Hematopoietic multipotent progenitor cell treated with erythropoietin and hydrocortisone succinate and interleukin-3 and kit ligand, for 17 days (in vitro differentiated cells): Measurements from ENCODE around the gene SNAPC4.
A peak's percentile ranks its signal among the peaks of the same experiment; 100 is the strongest.
"Not testable (repeated sequence)": the region's sequence is repeated elsewhere in the genome, so short reads cannot be mapped to it uniquely, and the experiment has no call there.

Experiments
- DNase-seq: peaks from one replicate; pipeline ENCODE4 v3.0.0-alpha.2; 2015; ENCODE audit warnings: low spot score

Gene SNAPC4

GRCh38 chr9:136410500-136411287, 10.7 kb upstream of the SNAPC4 start, which contains the start of the genes ENTR1 and PMPCA:
Gene ENTR1, minus strand, starts transcription at chr9:136410614. Its CDS starts 217 bp downstream, at chr9:136410397.
Gene PMPCA, plus strand, starts transcription at chr9:136410658. Its CDS starts 11 bp downstream, at chr9:136410669.
- DNase-seq: peak; percentile 93

DNA sequence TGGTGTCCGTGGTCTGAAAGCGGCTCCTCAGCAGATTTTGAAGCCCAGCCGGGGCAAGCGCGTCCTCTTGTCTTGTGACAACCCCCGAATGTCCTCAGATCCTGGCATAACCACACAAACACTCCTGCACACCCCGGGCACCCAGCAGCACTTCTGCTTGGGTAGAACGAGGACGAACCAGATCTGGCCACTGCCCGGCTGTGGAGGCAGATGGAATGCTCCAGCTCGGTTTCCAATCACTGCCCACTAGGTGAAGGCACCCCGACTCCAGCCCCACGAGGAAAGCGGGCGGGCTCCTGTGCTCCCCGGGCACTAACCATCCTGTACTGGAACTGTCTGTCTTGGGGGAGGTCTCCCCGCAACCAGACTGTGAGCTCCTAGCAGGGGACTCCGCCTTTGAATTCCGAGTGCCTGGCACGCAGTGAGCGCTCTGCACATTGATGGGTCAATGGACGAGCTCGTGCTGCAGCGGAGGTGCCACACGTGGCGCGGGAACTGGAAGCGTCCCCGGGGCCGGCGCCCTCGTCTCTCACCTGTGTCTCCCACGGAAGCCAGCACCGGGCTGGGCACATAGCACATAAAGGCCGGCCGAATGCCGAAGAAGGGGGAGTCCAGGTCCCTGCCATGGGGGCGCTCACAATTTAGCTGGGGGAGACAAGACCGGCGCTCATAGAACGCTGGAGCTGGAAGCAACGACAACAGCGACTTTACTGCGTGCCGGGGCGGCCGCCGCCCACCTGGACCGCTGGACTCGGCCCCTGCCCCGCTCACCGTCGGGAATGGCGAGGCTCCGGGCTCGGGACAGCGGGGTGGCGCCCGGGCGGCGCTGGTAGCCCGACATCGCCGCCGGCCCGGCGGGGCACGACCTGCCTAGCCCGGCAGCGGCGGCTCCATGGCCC, 9.8 kb upstream of the SNAPC4 start:
- peak; percentile 7 for DNase-seq

DNA sequence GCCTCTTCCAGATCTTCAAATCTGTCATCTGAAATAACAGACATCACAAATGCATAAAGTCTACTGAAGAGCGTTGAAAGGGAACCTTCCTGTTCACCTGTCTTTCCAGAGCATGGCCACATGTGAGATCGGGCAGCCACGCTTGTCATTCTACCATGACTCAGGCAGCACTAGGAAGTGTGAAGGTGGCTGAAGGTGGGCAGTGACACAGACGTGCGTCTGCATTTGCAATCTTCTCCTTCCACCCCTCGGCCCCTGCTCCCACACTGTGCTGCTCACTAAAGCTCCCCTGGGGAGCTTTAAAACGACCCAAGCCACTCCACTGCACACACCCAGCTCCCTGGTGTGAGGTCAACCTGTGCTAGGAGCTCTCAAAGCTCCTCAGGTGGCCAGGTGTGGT, 7.9 kb upstream of the SNAPC4 start:
- no peak for DNase-seq

- DNase-seq: not testable (repeated sequence)
Measured at GRCh38 chr9:136407061-136407460, 7.1 kb upstream of the SNAPC4 start.

DNA sequence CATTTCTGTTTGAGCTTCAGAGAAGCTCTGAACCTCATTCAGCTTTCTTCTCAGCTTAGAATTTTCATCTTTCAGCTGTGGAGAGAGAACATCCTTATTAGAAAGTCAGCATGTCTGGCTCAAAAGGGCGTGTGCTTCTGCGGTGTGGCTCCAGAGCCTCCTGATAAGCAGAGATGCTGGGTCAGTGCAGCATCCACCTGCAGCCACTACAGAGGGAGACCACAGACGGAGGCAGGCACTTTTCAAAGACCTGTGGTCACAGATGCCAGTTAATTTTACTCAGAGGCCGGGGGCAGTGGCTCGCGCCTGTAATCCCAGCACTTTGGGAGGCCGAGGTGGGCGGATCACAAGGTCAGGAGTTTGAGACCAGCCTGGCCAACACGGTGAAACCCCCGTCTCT, 5.9 kb upstream of the SNAPC4 start:
- not testable (repeated sequence) for DNase-seq

- DNase-seq: no peak
Measured at GRCh38 chr9:136405481-136405880, 5.5 kb upstream of the SNAPC4 start.

DNA sequence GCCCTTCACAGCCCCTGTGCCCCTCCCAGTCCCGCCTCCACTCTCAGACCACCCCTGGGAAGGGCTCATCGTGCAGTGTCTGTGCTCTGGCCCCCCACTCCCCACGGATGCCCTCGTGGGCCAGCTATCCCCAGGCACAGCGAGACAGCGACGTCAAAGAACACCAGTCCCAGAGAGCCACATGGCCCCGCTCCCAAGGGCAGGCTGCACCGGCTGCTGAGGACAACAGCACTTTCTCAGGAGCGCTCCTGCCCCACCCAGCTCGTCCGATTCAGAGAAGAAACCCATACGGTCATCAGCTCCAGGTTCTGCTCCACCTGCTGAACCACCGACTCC, 4.8 kb upstream of the SNAPC4 start:
- DNase-seq: no peak

DNA sequence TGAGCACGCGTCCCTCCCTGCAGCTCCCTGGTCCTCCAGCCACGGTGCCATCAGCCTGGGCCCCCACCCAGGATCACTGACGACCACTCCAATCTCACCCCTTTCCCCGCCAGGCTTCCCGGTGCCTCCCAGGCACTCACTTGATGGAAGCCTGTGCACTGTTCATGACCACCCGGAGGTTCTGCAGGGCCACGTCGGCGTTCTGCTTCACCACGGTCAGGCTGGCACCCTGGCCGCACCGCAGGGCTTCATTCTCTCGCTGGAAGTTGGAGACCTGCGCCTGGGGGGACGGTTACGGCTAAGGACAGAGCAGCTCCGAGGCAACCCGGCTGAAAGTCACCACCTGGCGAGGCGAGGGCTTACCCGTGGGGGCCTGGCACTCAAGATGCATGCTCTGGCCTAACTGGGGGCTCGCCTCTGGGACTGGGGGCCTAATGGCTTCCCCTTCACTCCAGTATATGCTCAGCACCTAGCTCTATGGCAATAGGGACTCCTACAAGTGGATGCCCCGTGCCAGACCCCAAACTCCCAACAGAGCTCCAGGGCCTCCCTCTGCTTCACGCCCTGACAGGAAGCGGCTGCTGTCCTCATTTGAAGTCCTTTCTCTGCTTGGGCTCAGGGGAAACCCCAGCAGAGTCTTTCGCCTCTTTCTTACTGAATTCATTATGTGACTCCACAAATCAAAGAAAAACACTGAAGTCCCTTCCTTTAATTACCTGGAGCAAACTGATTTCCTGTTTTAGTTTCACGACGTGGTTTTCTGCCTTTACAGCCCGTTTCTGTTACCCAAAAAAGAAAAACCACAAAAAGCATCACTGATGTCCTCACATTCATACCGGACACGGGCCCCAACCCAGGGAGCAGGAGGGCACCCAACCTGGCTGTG, 4.2 kb upstream of the SNAPC4 start:
- no peak for DNase-seq

DNA sequence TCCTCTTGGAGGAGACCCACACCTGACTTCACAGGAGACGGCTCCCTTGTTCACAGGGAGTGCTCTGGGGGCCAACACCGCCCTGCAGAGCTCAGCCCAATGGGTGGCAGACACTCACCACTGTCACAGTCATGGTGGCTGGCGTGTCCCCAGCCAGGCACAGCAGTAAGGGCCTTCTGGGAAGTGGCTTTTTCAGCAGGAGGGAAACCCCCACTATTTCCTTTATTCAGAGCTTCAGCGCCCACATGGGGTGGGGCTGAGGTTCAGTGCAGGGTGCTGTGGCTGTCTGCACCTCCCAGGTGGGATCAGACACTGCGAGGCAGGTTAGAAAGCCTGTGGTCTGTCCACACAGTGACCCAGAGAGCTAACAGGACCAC, 3.6 kb upstream of the SNAPC4 start:
- DNase-seq: no peak

DNA sequence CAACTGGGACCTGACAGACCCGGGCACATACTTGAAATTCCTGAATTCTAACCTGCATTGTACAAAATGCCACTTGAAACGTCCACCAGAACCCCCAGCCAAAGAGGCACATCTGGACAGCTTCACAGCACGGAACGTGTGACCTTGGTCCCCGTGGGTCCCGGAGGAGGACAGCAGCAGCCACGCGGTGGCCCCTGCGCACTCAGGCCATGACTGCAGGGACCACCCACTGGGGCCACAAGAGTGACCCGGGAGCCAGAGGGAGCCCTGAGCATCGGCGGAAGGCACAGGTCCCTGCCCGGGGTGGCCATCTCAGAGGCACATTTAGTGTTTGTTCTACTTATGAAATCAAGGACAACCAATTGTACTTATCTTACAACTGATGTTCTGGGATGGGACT, 2.1 kb upstream of the SNAPC4 start:
- DNase-seq: no peak

- no peak for DNase-seq
Measured at GRCh38 chr9:136401173-136401922, 1.4 kb upstream of the SNAPC4 start.

DNA sequence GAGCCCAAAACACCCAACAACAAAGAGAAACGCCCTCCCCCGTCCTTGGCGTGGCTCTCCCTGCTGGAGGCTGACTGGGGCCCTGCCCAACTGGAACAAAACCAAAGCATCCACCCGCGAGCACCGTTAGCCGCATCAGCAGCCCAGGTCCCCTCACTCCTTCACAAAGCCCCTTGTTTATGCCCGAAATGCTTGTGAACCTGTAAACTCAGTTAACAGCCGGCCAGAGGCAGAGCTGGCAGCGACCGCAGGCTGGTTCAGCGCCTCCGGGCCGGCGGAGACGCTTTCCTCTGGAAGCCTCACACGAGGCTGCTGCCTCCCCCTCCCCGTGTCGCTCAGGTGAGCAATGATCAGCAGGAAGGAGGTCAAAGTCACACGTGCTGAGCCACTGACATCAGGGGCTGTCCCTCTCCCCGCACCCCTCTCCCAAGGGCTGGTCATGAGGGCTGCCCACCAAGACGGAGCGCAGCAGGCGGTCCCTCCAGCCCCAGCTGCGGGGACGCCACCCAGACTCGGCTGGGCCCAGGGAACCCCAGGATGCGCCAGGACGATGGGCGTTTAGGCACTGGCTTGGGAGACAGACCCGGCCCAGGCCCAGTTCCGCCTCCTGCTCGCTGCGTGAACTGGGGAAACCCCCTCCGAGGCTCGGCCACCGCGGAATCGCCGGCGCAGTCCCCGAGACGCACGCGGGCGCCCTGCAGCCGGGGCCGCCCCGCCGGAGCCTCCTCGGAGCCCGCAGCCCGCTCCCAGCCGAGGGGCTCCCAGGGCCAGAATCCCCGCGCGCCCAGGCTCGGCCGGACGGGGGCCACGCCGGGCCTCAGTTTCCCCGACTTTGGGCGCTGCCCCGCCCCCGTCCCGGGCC, 563 bp downstream of the SNAPC4 start:
- peak; percentile 8 for DNase-seq

DNA sequence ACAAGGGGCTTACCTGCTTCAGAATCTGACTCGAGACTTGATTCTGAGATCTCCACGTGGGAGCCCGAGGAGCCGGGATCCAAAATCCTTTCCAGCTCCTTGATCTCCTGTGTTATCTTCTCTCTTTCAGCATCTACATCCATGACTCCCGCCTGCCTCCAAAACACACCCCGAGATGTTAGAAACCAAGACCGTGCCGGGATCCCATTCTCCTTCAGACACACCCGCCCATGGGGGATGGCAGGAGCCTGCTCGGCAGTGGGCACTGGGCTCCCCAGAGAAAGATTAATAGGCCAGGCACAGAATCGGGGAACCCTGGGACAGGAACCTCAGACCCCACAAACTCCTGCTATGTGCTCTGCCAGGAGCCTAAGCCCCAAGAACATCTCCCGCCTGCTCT, 1.7 kb downstream of the SNAPC4 start:
- DNase-seq: no peak

GRCh38 chr9:136397643-136398042, 2.3 kb downstream of the SNAPC4 start:
- no peak for DNase-seq

GRCh38 chr9:136396219-136396515, 3.8 kb downstream of the SNAPC4 start:
- no peak for DNase-seq

DNA sequence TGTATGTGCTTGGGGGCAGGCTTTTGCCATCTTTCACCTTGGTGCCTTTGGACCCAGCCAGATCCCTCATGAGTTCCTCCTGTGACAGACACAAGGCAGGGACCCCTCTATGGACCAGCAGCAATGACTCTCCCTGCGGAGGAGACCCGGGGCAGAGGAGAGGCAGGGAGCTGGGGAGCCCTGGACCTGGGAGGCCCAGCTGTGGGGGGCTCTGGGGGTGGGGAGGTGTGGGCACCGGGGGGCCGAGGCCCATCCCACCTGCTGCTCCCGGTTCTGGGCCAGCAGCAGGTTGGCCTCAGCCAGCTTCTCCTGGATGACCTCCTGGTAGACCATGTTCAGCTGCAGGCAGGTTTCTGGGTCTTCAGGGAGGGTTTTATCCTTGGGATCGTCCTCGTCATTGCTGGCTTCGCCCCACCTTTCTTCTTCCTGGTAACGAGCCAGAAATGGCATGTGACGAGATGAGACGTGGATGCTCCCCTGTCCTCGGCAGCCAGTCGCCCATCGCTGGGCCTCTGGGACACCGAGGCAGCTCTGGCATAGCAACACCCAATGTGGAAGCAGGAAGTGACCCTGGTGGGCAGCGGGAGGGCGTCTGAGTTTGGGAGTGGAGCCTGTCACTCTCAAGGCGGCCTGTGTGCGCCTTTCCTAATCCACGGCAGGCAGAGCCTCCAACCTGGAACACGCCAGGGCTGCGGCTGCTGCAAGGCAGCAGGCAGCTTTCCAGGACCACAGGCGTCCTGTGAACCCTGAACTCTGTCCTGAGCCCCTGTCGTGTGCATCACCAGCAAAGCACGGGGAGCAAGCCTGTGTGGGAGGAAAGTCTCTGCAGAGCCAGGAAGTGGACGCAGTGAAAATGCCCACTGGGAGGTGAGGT, 4.4 kb downstream of the SNAPC4 start:
- DNase-seq: no peak

DNA sequence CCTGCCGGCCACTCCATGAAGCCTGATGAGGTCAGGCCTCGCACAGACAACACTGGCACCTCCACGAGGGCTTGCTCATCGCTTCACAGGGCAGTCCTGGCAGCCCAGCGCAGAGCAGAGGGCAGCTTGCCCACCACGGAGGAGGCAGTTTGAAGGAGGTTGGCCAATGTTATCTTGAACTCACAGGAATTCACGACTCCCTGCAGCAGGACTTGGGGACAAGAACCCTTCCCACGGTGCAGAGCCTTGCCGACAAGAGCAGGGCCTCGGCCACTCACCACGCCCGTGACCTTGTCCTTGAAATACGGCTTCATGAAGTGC, 5.0 kb downstream of the SNAPC4 start:
- DNase-seq: no peak

GRCh38 chr9:136394312-136395019, 5.5 kb downstream of the SNAPC4 start:
- no peak for DNase-seq

- no peak for DNase-seq
Measured at GRCh38 chr9:136393531-136393930, 6.4 kb downstream of the SNAPC4 start.
